HepG2 (cell line): ENCODE measurements around the gene CXADR. TPM values are rescaled to one million over a fixed set of nuclear protein-coding genes. Genes with fewer than 3 reads are reported as not detected.

Experiments used
- ATAC-seq: fragments of 200-7000 bp; cut with Tn5 transposase; 3 replicates; pipeline ENCODE4 v1.9.1; 2020; ENCODE audit warnings: mild to moderate bottlenecking, moderate library complexity
- BruUV-seq: library from RNA; stranded (reverse); fragments of 400-500 nt; replicated peaks from 2 replicates; lab custom pipeline; 2021; lab: Mats Ljungman, UMichigan
- CTCF ChIA-PET: fragments of 300-600 bp; formaldehyde crosslinking; extraction: SDS; loops from one replicate; lab custom pipeline; 2021; ENCODE audit warnings: low total read pairs, inconsistent platforms, low intra/inter-chr PET ratio; lab: Yijun Ruan, JAX
- POLR2A ChIA-PET: fragments of 350-600 bp; sonication (Branson Sonifier 250); formaldehyde crosslinking; loops from one replicate; lab custom pipeline; 2020; ENCODE audit warnings: antibody characterized with exemption, inconsistent platforms; lab: Yijun Ruan, JAX
- DNase-seq: peaks from one replicate; pipeline ENCODE4 v3.0.0-alpha.2; 2015; ENCODE audit warnings: low spot score
- FAIRE-seq: peaks from 3 replicates; lab custom pipeline; 2011; peaks lifted over from hg19 to GRCh38; lab: Jason Lieb, UNC
- H2AFZ ChIP-seq: one replicate; pipeline ENCODE4 v1.6.1; 2011; ENCODE audit warnings: low read length, inconsistent platforms
- H3K27ac ChIP-seq: fragments of 300-600 bp; 3 replicates; pipeline ENCODE4 v1.8.0; 2011; ENCODE audit warnings: mixed run types, mild to moderate bottlenecking, mixed read lengths, low read length, inconsistent platforms; ENCODE audit not compliant: insufficient read depth; ENCODE audit errors: extremely low read length
- H3K27me3 ChIP-seq, 2 experiments: fragments of 200-600 bp in 1 of 2; 2 replicates in 1 of 2; 3 replicates in 1 of 2; pipeline versions ENCODE4 v1.6.0 to v1.8.0; 2011; ENCODE audit warnings: low read length in 2 of 2, mild to moderate bottlenecking in 2 of 2, moderate library complexity in 2 of 2, inconsistent platforms in 1 of 2; ENCODE audit not compliant: insufficient read depth in 2 of 2, control insufficient read depth in 1 of 2
- H3K36me3 ChIP-seq, 2 experiments: fragments of 200-600 bp in 1 of 2; replicated peaks in 1 of 2; 2 replicates in 1 of 2; 3 replicates in 1 of 2; pipeline versions ENCODE4 v1.5.1 to v1.8.0; 2011; ENCODE audit warnings: low read length in 2 of 2, inconsistent platforms in 1 of 2; ENCODE audit not compliant: insufficient read depth in 2 of 2, control insufficient read depth in 1 of 2
- H3K4me1 ChIP-seq: 2 replicates; pipeline ENCODE4 v1.5.1; 2012; ENCODE audit warnings: low read length, inconsistent platforms; ENCODE audit not compliant: insufficient read depth
- H3K4me2 ChIP-seq: 2 replicates; pipeline ENCODE4 v1.6.0; 2011; ENCODE audit warnings: low read depth, low read length, inconsistent platforms
- H3K4me3 ChIP-seq, 3 experiments: fragments of 200-600 bp in 1 of 3; sonication (generic), shearing (Covaris generic) in 1 of 3; replicated peaks in 1 of 3; 2 replicates each; pipeline ENCODE4 v1.5.1; 2011 to 2016; ENCODE audit warnings: low read length in 3 of 3, inconsistent platforms in 2 of 3, low read depth in 2 of 3, mild to moderate bottlenecking in 2 of 3, control low read depth in 1 of 3, mixed read lengths in 1 of 3; ENCODE audit not compliant: insufficient read depth in 1 of 3
- H3K79me2 ChIP-seq: one replicate; pipeline ENCODE4 v1.6.1; 2011; ENCODE audit warnings: low read length, inconsistent platforms; ENCODE audit not compliant: insufficient read depth
- H3K9ac ChIP-seq: 2 replicates; pipeline ENCODE4 v1.6.0; 2011; ENCODE audit warnings: mild to moderate bottlenecking, low read depth, low read length, inconsistent platforms; ENCODE audit not compliant: insufficient read depth
- H3K9me3 ChIP-seq: 2 replicates; pipeline ENCODE4 v1.5.1; 2012; ENCODE audit warnings: mild to moderate bottlenecking, low read length
- H4K20me1 ChIP-seq: 2 replicates; pipeline ENCODE4 v1.6.0; 2011; ENCODE audit warnings: inconsistent platforms, mild to moderate bottlenecking, low read length, moderate library complexity; ENCODE audit not compliant: insufficient read depth
- HIC2 ChIP-seq: sonication (generic); formaldehyde crosslinking; IDR thresholded peaks from 2 replicates; pipeline ENCODE4 v1.9.0; 2022; ENCODE audit warnings: low read depth, missing genetic modification reagents
- NFKBIZ ChIP-seq: IDR thresholded peaks from 2 replicates; pipeline ENCODE4 v1.6.1; 2018; ENCODE audit warnings: missing genetic modification reagents, missing compliant biosample characterization
- NFYB ChIP-seq: sonication (generic); formaldehyde crosslinking; IDR thresholded peaks from 2 replicates; pipeline ENCODE4 v1.4.0; 2020; ENCODE audit warnings: missing genetic modification reagents
- TP53 ChIP-seq: sonication (generic); formaldehyde crosslinking; conservative IDR thresholded peaks from 2 replicates; pipeline ENCODE4 v1.4.0; 2020; ENCODE audit warnings: missing genetic modification reagents
- ZNF800 ChIP-seq: sonication (generic); formaldehyde crosslinking; IDR thresholded peaks from 2 replicates; pipeline ENCODE4 v1.4.0; 2020; ENCODE audit warnings: missing genetic modification reagents
- WGBS: methylation state at CpG from one replicate; pipeline ENCODE4 v1.1.6; 2017; ENCODE audit warnings: low lambda C conversion rate; 5-methylcytosine and 5-hydroxymethylcytosine counted together
- in situ Hi-C: cut with HindIII; loops from 2 replicates; pipeline ENCODE4 v1.10.0; 2017; ENCODE audit warnings: low pct_unique_long_range_greater_than_20kb; ENCODE audit not compliant: extremely low pct_ligation_motif_present
- intact Hi-C: fragments of 100-400 bp; cut with micrococcal nuclease; formaldehyde crosslinking; loops from one replicate; pipeline ENCODE4 v1.10.0; 2022; ENCODE audit not compliant: unreplicated experiment
- polyA plus RNA-seq, 8 experiments: library from polyadenylated mRNA; depleted of rRNA in 3 of 8; stranded (reverse) in 7 of 8; unstranded in 1 of 8; fragments of >200 nt; fragmentation: Illumina TruSeq in 4 of 8; extraction: Trizol in 4 of 8; gene quantifications; 2 replicates each; pipeline versions ENCODE4 v1.2.1 to v1.2.3, GENCODE V29; 2011 to 2016; ENCODE audit warnings: low read depth in 4 of 8, missing spikeins in 1 of 8, mixed read lengths in 1 of 8; ENCODE audit not compliant: insufficient read depth in 1 of 8
- total RNA-seq, 5 experiments: library from RNA; depleted of rRNA; stranded (reverse); fragments of >200 nt; fragmentation: Illumina TruSeq; extraction: Trizol; gene quantifications; 2 replicates each; pipeline ENCODE4 v1.2.3, GENCODE V29; 2016; ENCODE audit warnings: low read depth in 1 of 5

Gene CXADR
- total and polyA plus RNA-seq, 2 of the 13 experiments (the other 11 are each of a cell fraction or from before 2014, with no cell fraction given), result 86.8 to 110 TPM

- DNase-seq (no peak), FAIRE-seq (no peak), ATAC-seq (no peak)
- intact Hi-C loops, result no loop called here
- no TSS peak for BruUV-seq
- Histone ChIP-seq H3K27me3 (no peaks in the 10 kb centered on the region; a peak in 1 of 5 replicates), H3K4me1 (peaks cover 37% of the 10 kb centered on the region), H3K36me3 (peaks cover 4 to 36% of the 10 kb centered on the region in 2 experiments; a peak in 4 of 5 replicates), H3K9ac (no peak overlapping the region), H3K79me2 (peaks cover 53% of the 10 kb centered on the region), H3K4me3 (no peak overlapping the region), H3K4me2 (no peak overlapping the region), H4K20me1 (no peaks in the 10 kb centered on the region), H3K27ac (peak overlapping the region; percentile 31), H3K9me3 (no peaks in the 10 kb centered on the region), H2AFZ (no peak overlapping the region)
- TF ChIP-seq ZNF800 (CRISPR knock-in tag) (no peak), HIC2 (CRISPR knock-in tag) (no peak), NFKBIZ (no peak), NFYB (CRISPR knock-in tag) (no peak), TP53 (peak; percentile 70; the same call in 1 of the 2 replicates)
- CTCF ChIA-PET, result no interaction called here
- POLR2A ChIA-PET, result no interaction called here
- in situ Hi-C loops, result no loop called here
- 95% methylated on average over 2 of the region's 2 CpGs for WGBS
Measured at GRCh38 chr21:17607684-17608083, 94.8 kb downstream of the CXADR start.
